Astrocyte (in vitro differentiated cells and primary cell): Measurements from ENCODE around the gene ZKSCAN3. TPM values are rescaled to one million over a fixed set of nuclear protein-coding genes. Genes with fewer than 3 reads are reported as not detected.
A peak's percentile ranks its signal among the peaks of the same experiment; 100 is the strongest.
"Not testable (repeated sequence)": the region's sequence is repeated elsewhere in the genome, so short reads cannot be mapped to it uniquely, and the experiment has no call there.

Experiments
- DNase-seq: peaks from one replicate; pipeline ENCODE4 v3.0.0-alpha.2; 2010; ENCODE audit warnings: low read depth
- FAIRE-seq: peaks from 2 replicates; lab custom pipeline; 2011; peaks lifted over from hg19 to GRCh38; lab: Jason Lieb, UNC
- H2AFZ ChIP-seq: 2 replicates; pipeline ENCODE4 v1.6.0; 2012; ENCODE audit warnings: low read depth, low read length, inconsistent platforms
- H3K27ac ChIP-seq: 2 replicates; pipeline ENCODE4 v1.5.1; 2011; ENCODE audit warnings: low read depth, low read length, inconsistent platforms
- H3K27me3 ChIP-seq: 2 replicates; pipeline ENCODE4 v1.6.0; 2011; ENCODE audit warnings: low read length, inconsistent platforms; ENCODE audit not compliant: insufficient read depth
- H3K36me3 ChIP-seq: 2 replicates; pipeline ENCODE4 v1.5.1; 2011; ENCODE audit warnings: low read length, inconsistent platforms; ENCODE audit not compliant: insufficient read depth
- H3K4me1 ChIP-seq: 2 replicates; pipeline ENCODE4 v1.5.1; 2011; ENCODE audit warnings: low read length, inconsistent platforms; ENCODE audit not compliant: insufficient read depth
- H3K4me2 ChIP-seq: 2 replicates; pipeline ENCODE4 v1.6.0; 2012; ENCODE audit warnings: low read length, inconsistent platforms
- H3K4me3 ChIP-seq: 2 replicates; pipeline ENCODE4 v1.5.1; 2011; ENCODE audit warnings: low read depth, mild to moderate bottlenecking, low read length, inconsistent platforms; ENCODE audit not compliant: insufficient read depth
- H3K79me2 ChIP-seq: 2 replicates; pipeline ENCODE4 v1.6.0; 2012; ENCODE audit warnings: mild to moderate bottlenecking, low read length, inconsistent platforms; ENCODE audit not compliant: insufficient read depth
- H3K9ac ChIP-seq: 2 replicates; pipeline ENCODE4 v1.6.0; 2012; ENCODE audit warnings: mild to moderate bottlenecking, low read length, inconsistent platforms
- H3K9me3 ChIP-seq: 2 replicates; pipeline ENCODE4 v1.5.1; 2012; ENCODE audit warnings: low read depth, mild to moderate bottlenecking, low read length, inconsistent platforms; ENCODE audit not compliant: insufficient read depth
- H4K20me1 ChIP-seq: 2 replicates; pipeline ENCODE4 v1.6.0; 2012; ENCODE audit warnings: low read length, inconsistent platforms; ENCODE audit not compliant: insufficient read depth
- H3K27ac Mint-ChIP-seq: one replicate; pipeline ENCODE4 v1.8.0; 2021; ENCODE audit warnings: mild to moderate bottlenecking, mixed read lengths; ENCODE audit not compliant: unreplicated experiment
- H3K27me3 Mint-ChIP-seq: one replicate; pipeline ENCODE4 v1.8.0; 2021; ENCODE audit warnings: low read depth, mixed read lengths; ENCODE audit not compliant: unreplicated experiment
- H3K36me3 Mint-ChIP-seq: one replicate; pipeline ENCODE4 v1.8.0; 2021; ENCODE audit warnings: low read depth, mixed read lengths; ENCODE audit not compliant: unreplicated experiment
- H3K4me1 Mint-ChIP-seq: one replicate; pipeline ENCODE4 v1.8.0; 2021; ENCODE audit warnings: low read depth, mixed read lengths; ENCODE audit not compliant: unreplicated experiment
- H3K4me3 Mint-ChIP-seq: one replicate; pipeline ENCODE4 v1.8.0; 2021; ENCODE audit warnings: mild to moderate bottlenecking, moderate library complexity, mixed read lengths; ENCODE audit not compliant: unreplicated experiment
- H3K9me3 Mint-ChIP-seq: one replicate; pipeline ENCODE4 v1.8.0; 2021; ENCODE audit warnings: mild to moderate bottlenecking, mixed read lengths; ENCODE audit not compliant: unreplicated experiment
- EZH2 ChIP-seq: IDR thresholded peaks from 2 replicates; pipeline ENCODE4 v1.6.1; 2012; ENCODE audit warnings: mild to moderate bottlenecking, low read length, inconsistent platforms; ENCODE audit not compliant: insufficient read depth
- total RNA-seq: library from RNA; stranded (reverse); gene quantifications from 2 replicates; pipeline ENCODE4 v1.2.1, GENCODE V29; 2021
- TF ChIP-seq, protein P1 (sequence below): IDR thresholded peaks from 2 replicates; pipeline ENCODE4 v1.5.1; 2011; ENCODE audit warnings: low read depth, mild to moderate bottlenecking, inconsistent platforms, low read length, moderate library complexity; ENCODE audit not compliant: insufficient read depth

Gene ZKSCAN3
- total RNA-seq, 1 donor from 2014 or later = 8.0 TPM

DNA sequence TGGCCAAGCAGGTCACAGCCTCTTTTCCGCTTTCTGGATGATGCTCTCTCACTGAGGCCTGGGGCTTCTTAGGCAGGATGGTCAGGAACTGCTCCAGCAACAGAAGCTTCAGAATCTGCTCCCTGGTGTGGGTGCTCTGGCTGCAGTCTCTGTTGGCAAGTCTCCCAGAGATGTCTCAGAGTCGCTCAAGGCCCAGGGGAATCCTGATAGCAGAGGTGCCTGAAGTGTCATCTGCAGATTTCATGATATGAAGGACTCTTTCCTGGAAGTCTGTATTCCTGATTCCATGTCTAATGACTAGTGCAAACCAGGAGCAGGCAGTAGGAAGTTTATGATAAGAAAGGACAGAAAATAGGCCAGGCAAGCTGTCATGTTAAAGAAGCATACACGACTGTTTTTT, 34.1 kb upstream of the ZKSCAN3 start:
- TF ChIP-seq EZH2 = no peak
- TF ChIP-seq, protein P1, sequence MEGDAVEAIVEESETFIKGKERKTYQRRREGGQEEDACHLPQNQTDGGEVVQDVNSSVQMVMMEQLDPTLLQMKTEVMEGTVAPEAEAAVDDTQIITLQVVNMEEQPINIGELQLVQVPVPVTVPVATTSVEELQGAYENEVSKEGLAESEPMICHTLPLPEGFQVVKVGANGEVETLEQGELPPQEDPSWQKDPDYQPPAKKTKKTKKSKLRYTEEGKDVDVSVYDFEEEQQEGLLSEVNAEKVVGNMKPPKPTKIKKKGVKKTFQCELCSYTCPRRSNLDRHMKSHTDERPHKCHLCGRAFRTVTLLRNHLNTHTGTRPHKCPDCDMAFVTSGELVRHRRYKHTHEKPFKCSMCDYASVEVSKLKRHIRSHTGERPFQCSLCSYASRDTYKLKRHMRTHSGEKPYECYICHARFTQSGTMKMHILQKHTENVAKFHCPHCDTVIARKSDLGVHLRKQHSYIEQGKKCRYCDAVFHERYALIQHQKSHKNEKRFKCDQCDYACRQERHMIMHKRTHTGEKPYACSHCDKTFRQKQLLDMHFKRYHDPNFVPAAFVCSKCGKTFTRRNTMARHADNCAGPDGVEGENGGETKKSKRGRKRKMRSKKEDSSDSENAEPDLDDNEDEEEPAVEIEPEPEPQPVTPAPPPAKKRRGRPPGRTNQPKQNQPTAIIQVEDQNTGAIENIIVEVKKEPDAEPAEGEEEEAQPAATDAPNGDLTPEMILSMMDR = no peak
- Mint-ChIP-seq H3K27ac (no peak overlapping the region), H3K4me3 (no peak overlapping the region), H3K27me3 (peaks cover 2% of the 10 kb centered on the region), H3K9me3 (no peaks in the 10 kb centered on the region), H3K36me3 (peaks cover 9% of the 10 kb centered on the region), H3K4me1 (no peaks in the 10 kb centered on the region)
- no peak for FAIRE-seq
- Histone ChIP-seq H3K4me1 (no peaks in the 10 kb centered on the region), H4K20me1 (no peaks in the 10 kb centered on the region), H2AFZ (no peak overlapping the region), H3K4me3 (no peak overlapping the region), H3K9me3 (no peaks in the 10 kb centered on the region), H3K4me2 (no peak overlapping the region), H3K27ac (no peak overlapping the region), H3K79me2 (no peaks in the 10 kb centered on the region), H3K9ac (no peak overlapping the region), H3K27me3 (no peaks in the 10 kb centered on the region), H3K36me3 (no peaks in the 10 kb centered on the region)
- no peak for DNase-seq

DNA sequence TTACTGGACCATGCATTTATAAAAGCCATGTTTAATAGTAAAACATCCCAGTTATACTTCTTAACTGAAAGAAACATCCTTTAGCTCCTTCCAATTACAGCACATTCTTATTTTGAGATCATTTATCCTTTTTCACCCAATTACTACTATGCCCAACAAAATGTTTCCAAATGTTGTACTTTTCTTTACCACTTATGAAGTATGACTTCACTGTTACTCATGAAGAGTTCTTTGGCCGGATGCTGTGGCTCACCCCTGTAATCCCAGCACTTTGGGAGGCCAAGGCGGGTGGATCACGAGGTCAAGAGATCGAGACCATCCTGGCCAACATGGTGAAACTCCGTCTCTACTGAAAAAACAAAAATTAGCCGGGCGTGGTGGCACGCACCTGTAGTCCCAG, 31.9 kb upstream of the ZKSCAN3 start:
- not testable (repeated sequence) for H3K4me1 Mint-ChIP-seq, DNase-seq, H3K4me1 ChIP-seq, H3K9me3 ChIP-seq, H3K36me3 ChIP-seq, H3K27ac ChIP-seq, H3K27me3 Mint-ChIP-seq, H3K27me3 ChIP-seq, H3K27ac Mint-ChIP-seq, H3K4me3 Mint-ChIP-seq, H3K4me2 ChIP-seq, H3K9ac ChIP-seq, H3K9me3 Mint-ChIP-seq, H2AFZ ChIP-seq, H4K20me1 ChIP-seq, H3K36me3 Mint-ChIP-seq, H3K4me3 ChIP-seq, H3K79me2 ChIP-seq
- FAIRE-seq = peak; percentile 17

DNA sequence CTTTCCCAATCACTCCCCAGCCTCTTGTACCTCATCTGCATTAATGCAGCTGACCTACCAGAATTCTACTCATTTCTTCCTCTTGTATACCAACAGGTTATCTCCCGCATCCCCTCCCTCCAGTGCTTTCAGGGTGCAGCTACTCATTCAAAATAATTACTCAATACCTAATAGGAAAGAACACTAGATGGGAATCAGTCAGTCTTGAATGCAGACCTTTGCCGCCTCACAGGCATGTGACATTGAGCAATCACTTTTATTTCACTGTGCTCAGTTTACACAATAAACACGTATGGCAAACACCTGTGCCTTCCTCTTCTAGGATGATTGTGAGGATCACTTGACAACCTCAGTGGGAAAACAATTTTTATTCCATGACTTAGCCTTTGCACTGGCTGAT, 27.1 kb upstream of the ZKSCAN3 start:
- Mint-ChIP-seq H3K9me3 (peaks cover 28% of the 10 kb centered on the region), H3K27me3 (no peaks in the 10 kb centered on the region), H3K27ac (no peak overlapping the region), H3K36me3 (peaks cover 17% of the 10 kb centered on the region), H3K4me1 (no peaks in the 10 kb centered on the region), H3K4me3 (no peak overlapping the region)
- H2AFZ ChIP-seq = no peak overlapping the region
- no peaks in the 10 kb centered on the region for H3K36me3 ChIP-seq
- no peaks in the 10 kb centered on the region for H3K27me3 ChIP-seq
- TF ChIP-seq, protein P1 = no peak
- no peak for TF ChIP-seq EZH2
- no peaks in the 10 kb centered on the region for H3K4me1 ChIP-seq
- H3K4me3 ChIP-seq = no peak overlapping the region
- no peak overlapping the region for H3K27ac ChIP-seq
- DNase-seq = no peak
- no peaks in the 10 kb centered on the region for H3K79me2 ChIP-seq
- H3K9me3 ChIP-seq = peaks cover 22% of the 10 kb centered on the region
- no peak overlapping the region for H3K4me2 ChIP-seq
- H4K20me1 ChIP-seq = no peaks in the 10 kb centered on the region
- no peak for FAIRE-seq
- no peak overlapping the region for H3K9ac ChIP-seq
